NCI-H1436 (cell line): ENCODE data around the gene MGLL.

ENCODE experiments used
- DNase-seq: peaks from one replicate; lab custom pipeline; 2025; lab: John Stamatoyannopoulos, UW

Gene MGLL

GRCh38 chr3:127758013-127758412 is 64.3 kb downstream of the MGLL start:
- DNase-seq: no peak

DNA sequence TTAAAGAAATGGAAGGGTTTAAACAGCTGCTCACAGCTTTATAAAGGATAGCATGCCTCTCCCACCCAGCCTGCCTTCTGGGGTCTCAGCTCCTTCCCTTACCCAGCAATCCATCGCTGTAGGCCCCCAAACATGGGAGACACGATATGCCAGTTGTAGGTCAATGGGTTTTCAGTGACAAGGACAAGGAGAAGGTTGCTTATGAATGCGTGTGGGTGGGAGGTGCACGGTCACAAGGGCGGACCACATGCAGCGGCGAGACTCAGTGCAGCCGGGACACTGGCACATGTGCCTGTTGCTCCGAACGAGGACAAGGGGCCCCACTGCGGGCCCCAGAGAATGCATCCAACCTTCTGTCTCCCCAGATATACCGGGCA is 67.0 kb downstream of the MGLL start:
- no peak for DNase-seq

- no peak for DNase-seq
These were observed 67.7 kb downstream of the MGLL start for GRCh38 chr3:127754411-127755304.

DNA sequence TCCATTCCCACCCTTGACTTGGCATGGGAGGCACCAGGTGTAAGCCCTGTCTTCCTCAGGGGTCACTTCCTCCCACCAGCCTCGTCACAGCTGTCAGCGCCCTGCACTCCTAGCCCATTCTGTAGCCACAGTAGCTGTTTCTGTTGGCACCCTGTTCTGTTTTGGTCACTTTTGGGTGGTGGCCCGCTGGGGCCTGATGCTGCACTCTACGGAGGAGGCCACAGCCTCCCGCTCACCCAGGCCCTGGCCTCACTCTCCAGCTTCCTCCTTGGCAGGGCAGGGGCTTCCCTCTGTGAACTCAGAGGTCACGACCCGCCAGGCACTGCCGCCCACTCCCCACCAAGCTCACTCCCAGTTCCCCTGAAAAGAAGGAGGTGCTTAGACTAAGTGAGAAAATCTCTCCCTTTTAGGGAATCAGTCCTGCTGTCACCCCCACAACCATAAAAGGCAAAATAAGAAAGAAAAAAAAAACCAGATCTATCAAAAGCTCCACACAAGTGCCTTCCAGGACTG is 68.4 kb downstream of the MGLL start:
- DNase-seq: no peak

DNA sequence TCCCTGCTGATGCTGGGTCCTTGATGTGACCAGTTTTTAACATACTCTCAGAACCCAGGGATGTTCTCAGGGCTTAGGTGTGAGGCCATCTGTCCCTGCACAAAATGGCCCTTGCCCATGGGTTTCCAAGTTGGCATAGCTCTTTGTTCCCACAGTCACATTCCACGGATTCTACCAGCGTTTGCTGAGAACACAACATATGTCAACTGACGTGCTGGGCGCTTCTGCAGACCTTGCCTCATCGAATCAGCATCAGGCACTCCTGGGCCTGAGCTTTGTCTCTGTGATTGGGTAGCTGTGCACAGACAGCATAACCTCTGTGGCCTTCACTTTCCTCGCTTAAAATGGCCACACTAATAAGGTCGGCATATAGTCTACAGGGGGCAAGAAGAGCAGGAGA is 69.0 kb downstream of the MGLL start:
- no peak for DNase-seq

GRCh38 chr3:127751782-127752181 is 70.5 kb downstream of the MGLL start:
- no peak for DNase-seq

DNA sequence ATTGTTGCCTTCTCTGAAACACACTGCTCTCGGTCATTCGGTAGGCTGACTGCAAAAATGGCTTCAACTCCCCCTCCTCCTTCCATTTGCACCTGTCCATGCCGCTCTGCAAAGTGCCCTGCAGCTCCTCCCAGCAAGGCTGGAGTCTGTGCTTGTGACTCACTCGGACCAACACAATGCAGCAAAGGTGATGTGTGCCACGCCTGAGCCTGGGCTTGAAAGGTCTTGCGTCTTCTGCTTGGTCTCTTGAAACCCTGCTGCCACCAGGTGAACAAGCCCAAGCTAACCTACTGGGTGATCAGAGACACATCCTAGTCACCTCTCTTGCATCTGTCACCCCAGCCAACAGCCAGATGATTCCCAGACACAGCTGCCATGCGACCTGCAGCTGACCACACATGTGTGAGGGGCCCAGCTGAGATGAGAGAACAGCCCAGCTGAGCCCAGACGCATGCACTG is 71.1 kb downstream of the MGLL start:
- no peak for DNase-seq

- no peak for DNase-seq
These were observed 71.9 kb downstream of the MGLL start for GRCh38 chr3:127750226-127751031.

GRCh38 chr3:127749787-127750225 is 72.5 kb downstream of the MGLL start:
- no peak for DNase-seq

GRCh38 chr3:127749361-127749760 is 73.0 kb downstream of the MGLL start:
- no peak for DNase-seq

- DNase-seq: no peak
These were observed 73.5 kb downstream of the MGLL start for GRCh38 chr3:127748754-127749327.

DNA sequence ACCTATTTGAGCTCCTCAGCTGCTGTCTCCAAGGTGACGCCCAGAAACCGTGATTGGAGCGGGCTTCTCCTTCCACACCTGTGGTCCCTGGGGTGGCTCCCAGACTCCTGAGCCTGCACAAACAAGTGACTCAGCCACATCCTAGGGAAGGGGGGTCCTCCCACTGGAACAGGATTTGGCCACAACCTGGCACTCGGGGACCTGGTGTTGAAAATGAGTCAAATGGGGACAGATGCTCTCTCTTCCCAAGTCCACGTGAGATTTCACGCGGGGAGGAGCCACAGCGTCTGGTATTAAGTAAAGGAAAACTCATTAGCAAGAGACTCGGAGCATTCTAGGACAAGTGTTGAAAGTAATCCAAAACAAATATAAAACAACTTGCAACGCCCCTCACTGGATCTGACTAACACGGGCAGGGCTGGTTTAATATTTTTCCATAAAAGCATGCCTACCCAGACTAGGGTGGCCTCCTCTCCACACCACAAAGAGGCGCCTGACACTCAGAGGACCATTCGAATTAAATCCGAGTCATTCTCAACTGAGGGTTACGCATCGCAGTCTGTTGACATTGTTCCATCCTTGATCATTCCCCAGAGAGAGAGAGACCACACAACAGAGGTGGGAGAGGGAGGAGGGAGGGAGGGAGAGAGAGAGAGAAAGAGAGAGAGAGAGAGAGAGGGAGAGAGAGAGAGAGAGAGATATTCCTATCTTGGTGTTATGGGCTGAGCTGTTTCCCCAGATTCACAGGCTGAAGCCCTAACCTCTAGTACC is 74.4 kb downstream of the MGLL start:
- DNase-seq: peak; percentile 61

DNA sequence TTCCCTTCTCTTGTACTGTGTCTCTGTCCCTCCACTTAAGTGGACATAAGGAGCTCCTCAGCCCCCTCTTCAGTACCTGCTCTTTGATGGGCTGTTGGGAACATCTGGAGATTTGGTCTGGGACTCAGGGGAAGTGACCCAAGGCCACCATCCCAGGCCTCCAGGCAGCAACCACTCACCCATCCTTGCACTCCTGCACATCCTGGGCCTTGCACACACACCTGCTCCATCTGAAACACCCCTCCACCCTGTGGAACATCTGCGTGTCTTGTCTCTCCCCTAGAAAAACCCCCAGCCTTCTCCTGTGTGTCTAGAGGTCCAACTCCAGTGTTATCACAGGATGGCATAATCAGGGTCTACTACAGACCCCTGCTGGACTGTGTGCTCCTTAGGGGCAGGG is 75.2 kb downstream of the MGLL start:
- no peak for DNase-seq

- DNase-seq: no peak
These were observed 75.8 kb downstream of the MGLL start for GRCh38 chr3:127746400-127747057.

GRCh38 chr3:127745656-127746399 is 76.5 kb downstream of the MGLL start:
- DNase-seq: no peak

DNA sequence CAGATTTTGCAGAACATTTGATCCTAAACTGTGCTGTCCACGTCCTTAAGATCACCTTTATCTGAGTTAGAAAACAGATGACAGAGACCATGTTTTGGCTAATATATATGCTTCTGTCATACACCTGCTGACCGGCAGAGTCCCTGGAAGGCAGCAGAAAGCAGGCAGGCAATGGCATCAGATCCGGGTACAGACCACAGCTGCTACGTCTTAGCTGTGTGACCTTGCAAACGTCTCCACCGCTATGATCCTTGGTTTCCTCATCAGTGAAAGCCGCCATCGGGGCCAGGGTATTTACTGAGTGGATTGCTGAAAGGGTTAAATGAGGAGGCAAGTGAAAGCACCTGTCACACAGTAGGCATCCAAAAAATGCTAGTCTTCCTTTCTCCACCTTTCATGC is 77.4 kb downstream of the MGLL start:
- DNase-seq: no peak

GRCh38 chr3:127744253-127744815 is 78.0 kb downstream of the MGLL start:
- DNase-seq: no peak

DNA sequence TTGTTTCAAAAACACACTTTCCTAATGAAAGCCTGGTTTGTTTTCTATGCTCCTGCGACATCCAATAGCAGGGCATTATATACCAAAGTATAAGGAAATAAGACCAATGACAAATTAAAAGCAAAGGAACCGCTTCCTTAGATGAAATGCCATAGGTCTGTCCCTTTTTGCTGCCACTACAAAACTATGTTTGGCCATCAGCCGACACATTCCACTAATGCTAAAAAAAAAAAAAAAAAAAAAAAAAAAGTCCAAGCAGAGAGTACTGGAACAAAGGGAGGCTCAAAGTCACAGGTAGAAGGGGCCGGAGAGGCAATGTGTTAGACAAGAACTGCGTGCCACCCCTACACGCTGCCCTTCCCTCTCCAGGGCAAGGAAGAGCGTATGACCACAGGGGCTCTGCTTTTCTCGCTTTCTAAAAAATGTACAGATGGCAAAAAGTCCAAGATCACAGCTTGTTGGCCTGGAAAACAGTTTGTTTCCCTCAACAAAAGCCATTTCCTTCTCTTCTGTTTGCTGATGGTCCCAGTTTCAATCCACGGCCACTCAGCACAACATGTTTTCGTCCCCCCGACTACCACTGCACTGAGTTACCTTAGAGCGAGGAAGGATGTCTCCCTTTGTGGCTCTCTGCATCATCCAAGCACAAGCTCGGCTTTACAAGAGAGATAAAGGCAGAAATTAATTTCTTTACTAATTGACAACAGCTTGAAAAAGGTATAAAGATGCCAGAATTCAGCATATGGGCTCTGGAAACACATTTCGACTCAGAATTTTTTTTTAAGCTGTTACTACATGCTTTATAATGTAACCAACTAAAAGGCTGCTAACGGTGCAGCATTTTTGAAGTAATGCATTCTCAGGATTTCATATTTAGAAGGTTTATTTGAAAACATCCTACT is 78.7 kb downstream of the MGLL start:
- DNase-seq: no peak

DNA sequence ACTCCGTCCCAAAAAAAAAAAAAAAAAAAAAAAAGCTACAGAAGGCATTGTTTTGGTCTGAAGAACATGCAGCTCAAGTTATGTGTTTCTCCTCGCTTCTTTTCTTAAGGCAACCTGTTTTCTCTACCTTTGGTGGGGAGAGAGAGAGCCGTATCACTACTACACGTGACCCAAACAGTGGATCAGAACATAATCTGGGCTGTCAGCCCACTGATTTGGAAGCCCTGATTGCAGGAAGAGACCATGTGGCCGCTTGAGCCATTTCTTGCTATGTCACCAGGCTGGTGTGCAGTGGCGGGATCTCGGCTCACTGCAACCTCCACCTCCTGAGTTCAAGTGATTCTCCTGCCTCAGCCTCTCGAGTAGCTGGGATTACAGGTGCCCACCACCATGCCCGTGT is 79.7 kb downstream of the MGLL start:
- DNase-seq: no peak
